Tibial nerve (tissue), 3 donors: ENCODE results near the gene OSBPL3.

ENCODE experiments used
- POLR2A ChIP-seq, 2 donors: fragments of 450-650 bp; IDR thresholded peaks; one replicate each; pipeline ENCODE4 v1.6.1; 2017; ENCODE audit warnings: antibody characterized with exemption in 2 of 2, mild to moderate bottlenecking in 2 of 2, moderate library complexity in 2 of 2
- TF ChIP-seq, protein P1 (sequence below), 5 experiments: fragments of 200-600 bp in 3 of 5; fragments of 450-650 bp in 2 of 5; sonication (generic) in 3 of 5; IDR thresholded peaks; one replicate each; pipeline ENCODE4 v1.5.1; 2016 to 2019; ENCODE audit warnings: antibody characterized with exemption in 5 of 5, mild to moderate bottlenecking in 3 of 5, moderate library complexity in 2 of 5

GRCh38 chr7:24903559-24903958, 76.4 kb downstream of the OSBPL3 start:
- TF ChIP-seq, protein P1, sequence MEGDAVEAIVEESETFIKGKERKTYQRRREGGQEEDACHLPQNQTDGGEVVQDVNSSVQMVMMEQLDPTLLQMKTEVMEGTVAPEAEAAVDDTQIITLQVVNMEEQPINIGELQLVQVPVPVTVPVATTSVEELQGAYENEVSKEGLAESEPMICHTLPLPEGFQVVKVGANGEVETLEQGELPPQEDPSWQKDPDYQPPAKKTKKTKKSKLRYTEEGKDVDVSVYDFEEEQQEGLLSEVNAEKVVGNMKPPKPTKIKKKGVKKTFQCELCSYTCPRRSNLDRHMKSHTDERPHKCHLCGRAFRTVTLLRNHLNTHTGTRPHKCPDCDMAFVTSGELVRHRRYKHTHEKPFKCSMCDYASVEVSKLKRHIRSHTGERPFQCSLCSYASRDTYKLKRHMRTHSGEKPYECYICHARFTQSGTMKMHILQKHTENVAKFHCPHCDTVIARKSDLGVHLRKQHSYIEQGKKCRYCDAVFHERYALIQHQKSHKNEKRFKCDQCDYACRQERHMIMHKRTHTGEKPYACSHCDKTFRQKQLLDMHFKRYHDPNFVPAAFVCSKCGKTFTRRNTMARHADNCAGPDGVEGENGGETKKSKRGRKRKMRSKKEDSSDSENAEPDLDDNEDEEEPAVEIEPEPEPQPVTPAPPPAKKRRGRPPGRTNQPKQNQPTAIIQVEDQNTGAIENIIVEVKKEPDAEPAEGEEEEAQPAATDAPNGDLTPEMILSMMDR (IDR thresholded peaks at IDR 0.05) = no peak
- no peak for TF ChIP-seq POLR2A (IDR thresholded peaks at IDR 0.05)
